ENCODE data around the gene PTPN14.
"Not testable (repeated sequence)": the region's sequence is repeated elsewhere in the genome, so short reads cannot be mapped to it uniquely, and the experiment has no call there.

The PTPN14 gene

GRCh38 chr1:214485151-214485550 lies 66.3 kb downstream of the PTPN14 start:
- H3K4me1 ChIP-seq (ENCODE audit: insufficient read depth, low read length) = no peaks in the 10 kb centered on the region
- no peak overlapping the region for H3K4me2 ChIP-seq (ENCODE audit: insufficient read depth, low read length)
- no peaks in the 10 kb centered on the region for H3K36me3 ChIP-seq (ENCODE audit: insufficient read depth, low read length)
- H4K20me1 ChIP-seq (ENCODE audit: insufficient read depth, low read length) = no peaks in the 10 kb centered on the region
- no peaks in the 10 kb centered on the region for H3K27me3 ChIP-seq (ENCODE audit: insufficient read depth, low read length, poor library complexity)
- TF ChIP-seq, protein P1, sequence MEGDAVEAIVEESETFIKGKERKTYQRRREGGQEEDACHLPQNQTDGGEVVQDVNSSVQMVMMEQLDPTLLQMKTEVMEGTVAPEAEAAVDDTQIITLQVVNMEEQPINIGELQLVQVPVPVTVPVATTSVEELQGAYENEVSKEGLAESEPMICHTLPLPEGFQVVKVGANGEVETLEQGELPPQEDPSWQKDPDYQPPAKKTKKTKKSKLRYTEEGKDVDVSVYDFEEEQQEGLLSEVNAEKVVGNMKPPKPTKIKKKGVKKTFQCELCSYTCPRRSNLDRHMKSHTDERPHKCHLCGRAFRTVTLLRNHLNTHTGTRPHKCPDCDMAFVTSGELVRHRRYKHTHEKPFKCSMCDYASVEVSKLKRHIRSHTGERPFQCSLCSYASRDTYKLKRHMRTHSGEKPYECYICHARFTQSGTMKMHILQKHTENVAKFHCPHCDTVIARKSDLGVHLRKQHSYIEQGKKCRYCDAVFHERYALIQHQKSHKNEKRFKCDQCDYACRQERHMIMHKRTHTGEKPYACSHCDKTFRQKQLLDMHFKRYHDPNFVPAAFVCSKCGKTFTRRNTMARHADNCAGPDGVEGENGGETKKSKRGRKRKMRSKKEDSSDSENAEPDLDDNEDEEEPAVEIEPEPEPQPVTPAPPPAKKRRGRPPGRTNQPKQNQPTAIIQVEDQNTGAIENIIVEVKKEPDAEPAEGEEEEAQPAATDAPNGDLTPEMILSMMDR (IDR thresholded peaks at IDR 0.05; ENCODE audit: borderline replicate concordance, extremely low read depth, low read length, poor library complexity, severe bottlenecking) = no peak
- TF ChIP-seq EZH2 (IDR thresholded peaks at IDR 0.05; ENCODE audit: borderline replicate concordance, low read depth, low read length, severe bottlenecking) = no peak
- no peaks in the 10 kb centered on the region for H3K79me2 ChIP-seq (ENCODE audit: insufficient read depth, low read length)
- ATAC-seq (ENCODE audit: insufficient read depth, low read depth) (no peak), DNase-seq (no peak)
- no peak overlapping the region for H3K4me3 ChIP-seq (ENCODE audit: low read depth in 1 of 2, low read length in 2 of 2)
- no peaks in the 10 kb centered on the region for H3K9me3 ChIP-seq (ENCODE audit: insufficient read depth, low read length, severe bottlenecking)
- no peak overlapping the region for H3K9ac ChIP-seq (ENCODE audit: low read depth, low read length)
- no peak overlapping the region for H2AFZ ChIP-seq (ENCODE audit: low read depth, low read length)
- H3K27ac ChIP-seq (ENCODE audit: low read length) = no peak overlapping the region

GRCh38 chr1:214483180-214483579 lies 68.2 kb downstream of the PTPN14 start:
- not testable (repeated sequence) for H3K79me2 ChIP-seq (ENCODE audit: insufficient read depth, low read length); H3K4me2 ChIP-seq (ENCODE audit: insufficient read depth, low read length); H3K9me3 ChIP-seq (ENCODE audit: insufficient read depth, low read length, severe bottlenecking); H3K4me3 ChIP-seq (ENCODE audit: low read depth in 1 of 2, low read length in 2 of 2); H3K4me1 ChIP-seq (ENCODE audit: insufficient read depth, low read length); ATAC-seq (ENCODE audit: insufficient read depth, low read depth); H4K20me1 ChIP-seq (ENCODE audit: insufficient read depth, low read length); H3K27ac ChIP-seq (ENCODE audit: low read length); H3K27me3 ChIP-seq (ENCODE audit: insufficient read depth, low read length, poor library complexity); DNase-seq; H3K36me3 ChIP-seq (ENCODE audit: insufficient read depth, low read length); H3K9ac ChIP-seq (ENCODE audit: low read depth, low read length); H2AFZ ChIP-seq (ENCODE audit: low read depth, low read length)

- H2AFZ ChIP-seq (ENCODE audit: low read depth, low read length); H3K9ac ChIP-seq (ENCODE audit: low read depth, low read length); H3K9me3 ChIP-seq (ENCODE audit: insufficient read depth, low read length, severe bottlenecking); H4K20me1 ChIP-seq (ENCODE audit: insufficient read depth, low read length); H3K79me2 ChIP-seq (ENCODE audit: insufficient read depth, low read length); H3K4me2 ChIP-seq (ENCODE audit: insufficient read depth, low read length); DNase-seq; H3K4me3 ChIP-seq (ENCODE audit: low read depth in 1 of 2, low read length in 2 of 2); H3K27ac ChIP-seq (ENCODE audit: low read length); H3K27me3 ChIP-seq (ENCODE audit: insufficient read depth, low read length, poor library complexity); ATAC-seq (ENCODE audit: insufficient read depth, low read depth); H3K36me3 ChIP-seq (ENCODE audit: insufficient read depth, low read length); H3K4me1 ChIP-seq (ENCODE audit: insufficient read depth, low read length): not testable (repeated sequence)
Measured at GRCh38 chr1:214481983-214482634, 69.3 kb downstream of the PTPN14 start.

DNA sequence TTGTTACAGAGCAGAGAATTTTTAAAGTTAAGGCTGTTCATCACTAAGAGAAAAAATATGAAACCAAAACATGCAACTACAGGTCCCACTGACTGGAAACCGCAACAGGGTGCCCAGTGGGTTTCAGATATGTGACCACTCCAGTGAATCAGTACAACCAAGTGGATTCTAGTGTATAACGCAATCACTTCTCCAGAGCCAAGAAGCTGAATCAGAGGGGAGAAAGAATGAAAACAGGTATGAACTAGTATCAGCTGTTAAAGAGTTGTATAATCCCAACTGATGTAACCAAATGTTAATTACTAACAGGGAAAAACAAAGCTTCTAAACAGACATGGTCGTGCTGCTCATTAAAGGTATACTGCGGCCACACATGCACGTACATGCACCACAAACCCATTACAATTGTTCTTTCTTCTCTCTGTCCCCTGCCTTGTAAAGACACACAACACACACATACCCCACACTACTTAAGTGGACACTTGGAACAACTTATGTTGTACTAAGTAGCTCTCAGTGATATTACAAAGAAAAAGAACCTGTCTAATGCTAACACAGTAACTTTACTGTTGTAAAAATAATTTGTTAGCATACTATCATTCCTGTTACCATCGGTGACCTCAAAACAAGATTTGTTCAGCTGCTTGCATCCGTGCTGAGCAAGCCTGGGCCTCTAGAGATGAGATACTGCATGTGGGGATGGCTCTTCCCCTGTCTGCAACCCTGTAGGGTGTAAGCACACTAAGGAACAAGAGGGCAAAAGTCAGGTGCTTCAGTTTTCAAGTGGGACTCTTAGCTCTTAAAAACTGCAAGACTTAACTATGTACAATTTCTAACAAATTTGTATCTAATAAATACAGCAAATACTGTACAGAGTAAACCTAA lies 74.2 kb downstream of the PTPN14 start:
- no peaks in the 10 kb centered on the region for H3K27me3 ChIP-seq (ENCODE audit: insufficient read depth, low read length, poor library complexity)
- TF ChIP-seq, protein P1 (IDR thresholded peaks at IDR 0.05; ENCODE audit: borderline replicate concordance, extremely low read depth, low read length, poor library complexity, severe bottlenecking) = no peak
- TF ChIP-seq EZH2 (IDR thresholded peaks at IDR 0.05; ENCODE audit: borderline replicate concordance, low read depth, low read length, severe bottlenecking) = no peak
- no peak for DNase-seq
- no peaks in the 10 kb centered on the region for H3K79me2 ChIP-seq (ENCODE audit: insufficient read depth, low read length)
- H3K9me3 ChIP-seq (ENCODE audit: insufficient read depth, low read length, severe bottlenecking) = no peaks in the 10 kb centered on the region
- H3K36me3 ChIP-seq (ENCODE audit: insufficient read depth, low read length) = no peaks in the 10 kb centered on the region
- no peak overlapping the region for H3K9ac ChIP-seq (ENCODE audit: low read depth, low read length)
- no peak overlapping the region for H3K4me3 ChIP-seq (ENCODE audit: low read depth in 1 of 2, low read length in 2 of 2)
- H2AFZ ChIP-seq (ENCODE audit: low read depth, low read length) = no peak overlapping the region
- H3K27ac ChIP-seq (ENCODE audit: low read length) = no peak overlapping the region
- H3K4me2 ChIP-seq (ENCODE audit: insufficient read depth, low read length) = no peak overlapping the region
- H4K20me1 ChIP-seq (ENCODE audit: insufficient read depth, low read length) = no peaks in the 10 kb centered on the region
- no peak for ATAC-seq (ENCODE audit: insufficient read depth, low read depth)
- no peaks in the 10 kb centered on the region for H3K4me1 ChIP-seq (ENCODE audit: insufficient read depth, low read length)
